AG08396 (cell line): Measurements from ENCODE around the gene LRP5.
A peak's percentile ranks its signal among the peaks of the same experiment; 100 is the strongest.

Experiments used
- DNase-seq: peaks from one replicate; pipeline ENCODE4 v3.0.0; 2012; ENCODE audit warnings: low spot score, mixed read lengths

Gene LRP5

DNA sequence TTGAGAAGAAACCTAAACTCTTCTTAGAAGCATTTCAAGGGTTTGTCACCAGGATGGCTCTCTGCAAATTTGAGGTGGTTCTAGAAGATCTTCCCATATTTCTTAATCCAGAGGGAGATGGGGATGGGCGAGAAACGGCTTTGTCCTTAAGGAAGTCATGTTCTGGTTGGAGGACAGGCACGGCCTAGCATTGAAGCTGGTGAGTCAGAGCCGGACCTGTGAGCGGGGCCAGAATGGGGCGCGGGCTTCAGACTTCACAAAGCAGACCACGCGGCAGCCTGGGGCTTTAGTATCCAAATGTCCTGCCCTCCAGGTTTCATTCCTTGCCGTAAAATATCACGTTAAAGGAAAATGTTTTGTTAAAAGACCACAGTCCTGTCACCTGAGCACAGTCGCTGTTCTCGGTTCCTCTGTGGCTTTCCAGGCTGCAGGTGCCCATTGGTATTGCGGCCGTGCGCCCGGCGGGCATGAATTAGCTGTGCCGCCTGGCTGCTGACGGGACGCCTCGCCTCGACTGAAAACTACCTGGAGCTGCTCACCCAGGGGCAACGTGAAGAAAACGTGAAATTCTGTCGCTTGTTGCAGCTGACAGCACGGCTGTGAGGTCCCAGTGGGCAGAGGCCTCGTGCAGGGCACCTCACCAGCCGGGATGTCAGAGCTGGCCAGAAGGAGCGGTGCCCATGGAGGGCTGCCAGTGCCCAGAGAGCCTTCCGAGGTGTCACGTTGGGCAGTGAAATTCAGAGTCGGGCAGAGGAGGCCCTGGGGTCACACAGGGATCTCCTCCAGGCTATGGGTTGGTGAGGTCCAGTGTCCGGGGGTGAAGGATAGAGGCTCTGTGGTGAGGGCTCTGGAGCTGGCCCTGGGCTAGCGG is 59.0 kb downstream of the LRP5 start:
- DNase-seq: no peak

DNA sequence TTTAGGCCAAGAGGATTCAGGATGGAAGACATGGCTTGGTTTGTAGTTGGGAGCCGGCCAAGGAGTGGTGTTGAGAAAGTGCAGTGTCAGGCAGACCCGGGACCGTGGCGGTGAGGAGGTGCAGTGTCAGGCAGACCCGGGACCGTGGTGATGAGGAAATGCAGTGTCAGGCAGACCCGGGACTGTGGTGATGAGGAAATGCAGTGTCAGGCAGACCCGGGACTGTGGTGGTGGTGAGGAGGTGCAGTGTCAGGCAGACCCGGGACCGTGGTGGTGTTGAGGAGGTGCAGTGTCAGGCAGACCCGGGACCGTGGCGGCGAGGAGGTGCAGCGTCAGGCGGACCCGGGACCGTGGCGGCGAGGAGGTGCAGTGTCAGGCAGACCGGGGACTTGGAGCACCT is 59.7 kb downstream of the LRP5 start:
- no peak for DNase-seq

DNA sequence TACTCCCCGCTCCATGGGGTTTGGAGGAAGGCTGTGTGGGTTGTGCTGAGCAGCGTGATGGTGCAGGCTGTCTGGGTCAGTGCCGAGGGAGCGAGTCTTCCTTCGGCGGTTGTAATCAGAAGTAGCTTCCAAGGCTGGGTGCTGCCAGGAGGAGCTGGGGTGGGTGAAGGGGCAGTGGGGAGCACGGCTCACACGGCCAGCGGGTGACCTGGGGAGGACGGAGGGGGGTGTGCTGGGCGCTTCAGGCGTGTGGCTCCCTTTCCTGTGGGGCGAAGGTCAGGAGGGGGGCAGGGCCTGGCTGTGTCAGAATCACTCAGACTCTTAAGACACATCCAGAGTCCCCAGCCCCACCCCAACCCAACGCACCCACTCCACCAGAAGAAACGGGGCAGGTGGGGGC is 60.2 kb downstream of the LRP5 start:
- DNase-seq: no peak

DNA sequence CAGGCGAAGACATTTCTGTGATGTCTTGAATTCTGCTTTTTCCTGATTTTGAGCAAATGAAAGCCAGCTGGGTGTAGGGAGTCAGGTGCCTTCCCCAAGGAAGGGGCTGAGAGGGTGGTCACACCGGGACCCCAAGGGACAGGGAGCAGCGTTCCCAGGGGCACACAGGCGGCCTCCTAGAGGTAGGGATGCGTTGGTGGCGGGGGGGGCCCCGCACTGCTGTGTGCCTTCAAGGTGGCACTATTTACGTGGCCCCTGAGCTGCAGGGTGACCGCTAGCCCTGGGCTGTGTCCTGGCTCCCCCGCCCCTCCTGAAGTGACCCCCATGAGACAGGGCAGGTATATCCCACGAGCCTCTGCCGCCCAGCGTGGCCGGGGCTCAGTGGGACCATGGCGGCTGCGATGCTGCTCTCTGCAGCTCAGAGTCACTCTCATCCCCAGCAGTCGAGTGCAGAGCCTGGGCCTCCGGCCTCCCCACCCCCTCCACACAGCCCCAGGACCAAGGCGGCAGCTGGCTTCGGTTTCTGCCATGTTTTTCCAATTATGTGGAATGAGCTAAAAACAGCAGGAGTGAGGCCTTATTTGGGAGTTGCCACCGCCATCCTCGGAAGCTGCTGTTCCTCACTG is 60.9 kb downstream of the LRP5 start:
- peak; percentile 81 for DNase-seq

DNA sequence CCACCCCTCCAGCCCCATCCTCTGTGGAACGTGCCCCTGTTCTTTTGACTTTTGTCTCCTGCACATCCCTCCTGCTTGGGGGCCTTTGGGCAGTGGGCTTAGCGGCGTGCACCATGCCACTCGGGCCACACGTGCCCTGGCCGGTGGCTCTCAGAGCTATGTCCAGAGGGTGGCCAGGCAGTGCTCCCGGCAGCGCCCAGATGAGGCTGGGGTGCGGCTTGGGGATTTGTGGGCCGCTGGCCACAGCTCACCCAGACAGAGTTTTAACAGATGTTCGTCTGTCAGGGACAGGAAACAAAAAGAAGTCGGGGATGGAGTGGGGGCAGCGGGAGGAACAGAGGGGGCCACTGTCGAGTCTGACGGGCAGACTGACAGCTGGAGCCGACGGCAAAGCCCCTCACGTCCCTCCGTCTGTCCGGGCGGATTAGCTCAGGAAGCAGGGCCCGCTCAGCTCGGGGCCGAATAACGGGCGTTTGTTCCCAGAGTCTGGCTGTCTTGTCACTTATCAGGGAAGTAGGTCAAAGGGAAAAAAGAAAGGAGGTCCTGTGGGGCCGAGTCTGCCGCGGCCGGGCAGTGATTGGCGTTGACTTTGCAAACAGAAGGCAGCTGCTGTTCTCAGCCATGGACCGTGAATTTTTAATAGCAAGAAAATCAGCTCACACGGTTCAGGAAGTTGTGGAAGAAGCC is 61.6 kb downstream of the LRP5 start:
- peak; percentile 67 for DNase-seq

DNA sequence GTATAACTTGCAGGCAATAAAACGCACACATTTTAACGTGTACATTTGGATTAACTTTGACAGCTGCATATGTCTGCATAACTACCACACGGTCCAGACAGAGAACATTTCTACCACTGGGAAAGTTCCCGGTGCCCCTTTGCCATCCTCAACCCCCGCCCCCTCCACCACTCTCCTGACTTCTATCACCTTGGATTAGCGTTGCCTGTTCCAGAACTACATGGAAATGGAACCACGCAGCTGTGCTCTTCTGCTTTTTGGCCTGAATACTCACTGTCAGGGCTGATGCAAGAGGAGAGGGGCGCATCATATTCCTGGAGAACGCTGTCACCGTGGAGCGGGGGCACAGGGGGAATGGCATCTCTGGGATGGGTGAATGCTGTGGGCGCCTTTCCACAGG is 62.1 kb downstream of the LRP5 start:
- DNase-seq: no peak

DNA sequence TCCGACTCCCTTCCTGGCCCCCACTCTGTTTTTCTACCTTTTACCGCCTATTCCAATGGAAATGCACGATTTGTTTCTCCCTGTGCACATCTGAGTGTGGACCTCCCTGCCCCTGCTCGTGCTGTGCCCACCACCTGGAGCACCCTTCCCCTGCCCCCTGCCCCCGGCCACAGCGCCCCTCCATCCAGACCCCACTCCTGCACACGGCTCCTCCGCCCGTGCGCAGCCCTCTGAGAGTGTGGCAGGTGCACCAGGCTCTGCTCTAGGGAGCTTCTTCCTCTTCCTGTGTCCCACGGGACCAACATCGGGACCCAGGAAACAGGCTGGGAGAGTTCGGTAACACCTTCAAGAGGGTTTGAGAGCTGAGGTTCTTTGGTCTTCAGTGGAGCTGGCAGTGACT is 62.9 kb downstream of the LRP5 start:
- DNase-seq: no peak

DNA sequence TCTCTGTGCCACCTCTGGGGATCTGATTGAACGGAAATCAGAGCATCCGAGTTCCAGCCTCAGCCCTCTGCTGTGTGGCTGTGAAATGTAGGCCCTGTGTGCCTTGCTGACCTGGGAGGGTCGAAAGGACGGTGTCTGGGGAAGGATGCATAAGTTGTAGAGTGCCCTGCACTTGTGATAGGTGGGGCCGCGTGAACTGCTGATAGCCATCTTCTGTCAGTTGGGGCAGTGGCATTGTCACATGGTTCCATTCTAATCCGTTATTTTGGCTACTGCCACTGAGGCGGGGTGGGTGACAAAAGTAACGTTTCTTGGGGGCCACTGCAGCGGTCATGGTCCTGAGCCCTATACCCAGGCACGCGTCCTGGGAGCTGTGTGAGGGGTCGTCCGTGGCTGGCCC is 63.4 kb downstream of the LRP5 start:
- DNase-seq: no peak

DNA sequence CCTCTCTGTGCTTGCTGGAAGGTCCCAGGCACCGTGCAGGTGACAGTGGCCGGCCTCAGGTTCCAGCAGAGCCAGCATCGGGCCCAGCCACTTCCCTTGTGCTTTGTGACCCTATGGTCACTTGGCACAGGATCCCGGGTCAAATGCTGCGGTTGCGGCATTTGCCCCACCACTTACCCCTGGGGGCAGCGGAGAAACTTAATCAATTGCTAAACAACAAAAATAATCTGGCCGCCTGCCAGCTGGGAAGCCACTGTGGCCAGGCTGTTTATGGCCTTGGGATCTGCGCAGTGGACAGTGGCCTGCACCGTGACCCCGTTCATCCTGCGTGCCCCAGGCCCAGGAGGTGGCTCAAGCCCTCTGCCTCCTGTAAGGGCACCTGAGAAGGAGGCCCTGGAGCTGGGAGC is 65.0 kb downstream of the LRP5 start:
- no peak for DNase-seq

DNA sequence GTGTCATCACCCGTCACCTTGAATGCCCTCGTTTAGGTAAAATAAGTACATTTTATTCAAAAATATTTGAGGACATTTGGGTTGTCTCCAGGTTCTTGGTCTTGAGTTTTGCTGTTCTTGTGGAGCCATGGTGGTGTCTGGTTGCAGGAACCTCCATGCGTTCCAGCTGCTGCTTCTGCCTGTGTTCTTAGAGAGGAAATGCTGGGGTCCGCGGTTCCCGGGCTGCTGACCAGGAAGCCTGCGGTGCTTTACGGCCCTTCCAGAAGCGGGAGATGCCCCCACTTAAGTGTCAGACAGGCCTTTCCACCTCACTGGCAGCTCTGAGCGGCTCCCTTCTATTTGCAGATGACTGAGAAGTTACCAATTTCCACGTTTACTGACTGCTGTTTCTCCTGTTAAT is 66.8 kb downstream of the LRP5 start:
- DNase-seq: no peak

DNA sequence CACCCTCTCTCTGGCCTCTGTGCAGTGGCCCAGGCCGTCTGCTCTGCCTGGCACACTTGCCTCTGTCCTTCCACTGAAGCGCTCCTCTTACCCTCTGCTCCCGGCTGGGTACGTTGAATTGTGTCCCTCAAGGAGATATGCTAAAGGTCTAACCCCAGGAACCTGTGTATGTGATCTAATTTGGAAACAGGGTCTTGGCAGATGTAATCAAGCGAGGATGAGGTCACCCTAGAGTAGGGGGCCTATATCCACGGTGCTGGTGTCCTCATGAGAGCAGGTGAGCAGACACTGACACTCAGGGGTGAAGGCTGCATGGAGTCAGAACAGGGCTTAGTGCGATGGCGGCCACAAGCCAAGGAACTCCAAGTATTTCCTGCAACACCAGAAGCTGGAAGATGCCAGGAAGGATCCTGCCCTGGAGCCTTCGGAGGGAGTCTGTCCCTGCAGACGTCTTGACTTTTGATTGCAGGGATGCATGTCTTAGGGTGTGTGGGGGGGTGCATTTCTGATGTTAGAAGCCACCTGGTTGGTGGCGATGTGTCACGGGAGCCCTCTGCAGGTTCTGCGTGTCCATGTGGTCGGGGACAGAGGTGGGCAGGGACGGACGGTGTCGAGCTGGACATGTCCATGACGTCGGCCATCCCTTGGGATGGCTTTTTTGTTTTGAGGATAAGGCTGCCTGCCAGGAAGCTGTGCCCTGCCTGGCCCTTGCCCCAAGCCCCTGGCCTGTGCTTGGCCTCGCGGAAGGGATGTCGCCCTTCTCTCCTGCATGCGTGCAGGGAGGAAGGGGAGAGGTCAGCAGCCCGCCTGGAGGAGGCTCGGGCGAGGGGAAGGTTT is 68.6 kb downstream of the LRP5 start:
- DNase-seq: no peak

DNA sequence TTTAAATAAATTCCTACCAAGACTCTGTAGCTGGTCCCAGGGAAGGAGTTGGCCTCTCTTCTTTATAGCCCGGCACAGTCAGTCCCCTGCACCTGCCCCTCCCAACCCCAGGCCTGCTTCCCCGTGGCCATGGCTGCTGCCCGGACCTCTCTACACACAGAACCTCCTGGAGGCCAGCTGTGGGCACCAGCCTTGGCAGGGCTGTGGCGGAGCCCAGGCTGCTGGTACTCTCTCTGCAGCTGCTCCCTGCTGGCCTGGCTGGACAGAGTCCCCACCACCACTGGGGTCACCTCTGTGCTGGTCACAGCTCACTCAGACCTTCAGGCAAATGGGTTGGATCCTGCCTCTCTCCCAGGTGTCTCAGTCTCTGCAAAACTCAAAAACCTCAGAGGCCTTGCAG is 69.3 kb downstream of the LRP5 start:
- no peak for DNase-seq

DNA sequence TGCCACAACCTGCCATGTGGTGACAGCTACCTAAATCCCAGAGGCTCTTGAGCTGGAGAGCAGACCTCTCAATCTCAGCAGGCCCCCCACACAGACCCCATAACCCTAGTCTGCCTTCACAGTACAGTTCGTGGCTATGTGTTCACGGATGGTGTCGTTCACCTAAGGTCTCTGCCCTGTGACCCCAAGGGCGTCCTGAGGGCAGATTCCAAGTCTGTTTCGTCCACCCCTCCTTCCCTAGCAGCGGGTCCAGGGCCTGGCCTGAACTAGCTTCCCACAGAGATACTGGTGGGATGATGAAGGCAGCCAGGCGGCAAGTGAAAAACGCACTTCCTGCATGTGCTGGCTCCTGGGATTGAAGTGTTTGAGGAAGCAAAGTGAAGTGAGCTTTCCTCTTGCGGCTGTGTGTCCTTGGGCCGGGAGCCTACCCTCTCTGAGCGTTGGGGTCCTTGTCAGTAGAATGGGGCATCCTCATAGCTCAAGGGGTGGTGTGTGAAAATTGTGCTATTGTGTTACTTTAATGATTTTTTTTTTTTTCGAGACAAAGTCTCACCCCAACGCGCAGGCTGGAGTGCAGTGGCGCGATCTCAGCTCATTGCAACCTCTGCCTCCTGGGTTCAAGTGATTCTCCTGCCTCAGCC is 70.1 kb downstream of the LRP5 start:
- no peak for DNase-seq

DNA sequence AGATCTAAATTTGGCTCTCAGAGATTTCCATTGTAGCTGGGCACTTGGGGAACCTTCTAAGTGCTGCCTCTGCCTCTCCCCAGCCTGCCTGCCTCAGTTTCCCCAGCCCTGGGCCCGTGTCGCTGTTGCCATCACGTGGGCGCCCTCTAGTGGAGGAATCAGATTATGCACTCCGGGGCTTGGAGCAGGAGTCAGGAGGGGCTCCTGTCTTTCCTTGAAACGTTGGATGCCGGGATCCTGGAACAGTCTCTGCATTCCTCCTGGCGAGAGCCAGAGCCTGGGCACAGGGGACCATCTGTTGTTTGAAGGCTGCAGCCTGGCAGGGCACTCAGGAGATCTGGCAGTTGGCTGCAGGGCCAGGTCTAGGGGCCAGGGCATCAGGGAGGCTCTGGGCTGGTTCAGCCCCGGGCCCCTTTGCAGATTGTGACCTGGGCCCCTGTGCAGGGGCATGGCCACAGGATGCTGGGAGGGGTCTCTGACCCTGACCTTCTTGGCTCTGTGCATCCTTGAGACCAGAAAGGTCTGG is 71.6 kb downstream of the LRP5 start:
- DNase-seq: peak; percentile 82

DNA sequence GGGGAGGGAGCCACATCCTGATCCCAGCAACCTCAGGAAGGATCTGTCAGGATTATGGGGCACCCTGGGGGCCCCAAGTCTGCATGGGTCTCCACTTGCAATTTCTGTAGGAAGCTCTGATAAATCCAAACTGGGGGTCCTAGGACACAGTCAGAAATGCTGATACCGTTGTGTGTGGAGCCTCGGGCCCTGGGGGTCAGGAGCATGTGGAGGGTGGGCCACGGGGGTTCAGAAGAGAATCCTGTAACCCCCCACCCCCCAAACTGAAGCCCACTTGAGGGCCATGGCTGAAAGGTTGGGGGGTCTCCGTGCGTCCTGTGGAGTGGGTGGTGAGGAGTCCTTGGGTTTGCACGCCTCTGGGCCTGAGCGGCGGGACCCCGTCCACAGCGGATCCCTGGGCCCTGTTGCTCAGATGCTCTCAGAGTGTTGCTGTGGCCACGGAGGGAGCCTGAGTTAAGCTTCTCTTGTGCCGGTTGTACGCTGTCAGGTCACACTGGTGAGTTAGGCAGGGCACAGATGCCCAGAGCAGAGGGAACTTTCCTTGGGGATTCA is 72.2 kb downstream of the LRP5 start:
- no peak for DNase-seq

DNA sequence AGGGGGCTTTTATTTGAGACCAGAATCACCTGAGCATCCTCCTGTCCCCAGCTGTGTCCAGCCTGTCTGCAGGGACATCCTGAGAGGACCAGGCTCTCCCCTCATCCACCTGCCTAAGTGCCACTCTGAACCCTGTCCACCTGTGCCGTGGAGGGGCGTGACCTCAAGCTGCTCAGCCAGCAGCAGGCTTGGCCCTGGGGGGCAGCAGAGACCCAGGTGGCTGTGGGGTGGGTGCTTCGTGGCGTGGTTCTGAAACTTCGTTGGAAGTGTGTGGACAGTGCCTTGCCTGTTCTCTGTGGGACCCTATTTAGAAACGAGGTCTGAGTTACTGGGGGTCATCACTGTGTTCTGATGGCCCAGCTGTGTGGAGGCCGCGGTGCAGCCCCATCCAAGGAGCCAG is 72.7 kb downstream of the LRP5 start:
- DNase-seq: no peak

DNA sequence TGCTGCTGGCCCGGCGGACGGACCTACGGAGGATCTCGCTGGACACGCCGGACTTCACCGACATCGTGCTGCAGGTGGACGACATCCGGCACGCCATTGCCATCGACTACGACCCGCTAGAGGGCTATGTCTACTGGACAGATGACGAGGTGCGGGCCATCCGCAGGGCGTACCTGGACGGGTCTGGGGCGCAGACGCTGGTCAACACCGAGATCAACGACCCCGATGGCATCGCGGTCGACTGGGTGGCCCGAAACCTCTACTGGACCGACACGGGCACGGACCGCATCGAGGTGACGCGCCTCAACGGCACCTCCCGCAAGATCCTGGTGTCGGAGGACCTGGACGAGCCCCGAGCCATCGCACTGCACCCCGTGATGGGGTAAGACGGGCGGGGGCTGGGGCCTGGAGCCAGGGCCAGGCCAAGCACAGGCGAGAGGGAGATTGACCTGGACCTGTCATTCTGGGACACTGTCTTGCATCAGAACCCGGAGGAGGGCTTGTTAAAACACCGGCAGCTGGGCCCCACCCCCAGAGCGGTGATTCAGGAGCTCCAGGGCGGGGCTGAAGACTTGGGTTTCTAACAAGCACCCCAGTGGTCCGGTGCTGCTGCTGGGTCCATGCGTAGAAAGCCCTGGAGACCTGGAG is 74.1 kb downstream of the LRP5 start:
- DNase-seq: no peak

DNA sequence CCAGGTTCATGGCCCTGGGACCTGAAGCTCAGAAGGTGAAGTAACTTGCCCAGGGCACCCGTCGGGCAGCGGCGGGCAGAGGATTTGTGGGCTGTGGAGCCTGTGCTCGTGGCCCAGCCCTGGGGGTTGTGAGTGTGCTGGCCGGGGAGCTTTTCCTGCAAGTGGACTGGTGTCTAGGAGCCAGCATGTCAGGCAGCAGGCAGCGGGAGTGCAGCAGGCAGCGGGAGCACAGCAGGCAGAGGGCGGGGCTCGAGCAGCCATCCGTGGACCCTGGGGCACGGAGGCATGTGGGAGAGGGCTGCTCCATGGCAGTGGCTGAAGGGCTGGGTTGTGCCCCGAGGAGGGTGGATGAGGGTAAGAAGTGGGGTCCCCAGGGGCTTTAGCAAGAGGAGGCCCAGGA is 75.4 kb downstream of the LRP5 start:
- DNase-seq: no peak

DNA sequence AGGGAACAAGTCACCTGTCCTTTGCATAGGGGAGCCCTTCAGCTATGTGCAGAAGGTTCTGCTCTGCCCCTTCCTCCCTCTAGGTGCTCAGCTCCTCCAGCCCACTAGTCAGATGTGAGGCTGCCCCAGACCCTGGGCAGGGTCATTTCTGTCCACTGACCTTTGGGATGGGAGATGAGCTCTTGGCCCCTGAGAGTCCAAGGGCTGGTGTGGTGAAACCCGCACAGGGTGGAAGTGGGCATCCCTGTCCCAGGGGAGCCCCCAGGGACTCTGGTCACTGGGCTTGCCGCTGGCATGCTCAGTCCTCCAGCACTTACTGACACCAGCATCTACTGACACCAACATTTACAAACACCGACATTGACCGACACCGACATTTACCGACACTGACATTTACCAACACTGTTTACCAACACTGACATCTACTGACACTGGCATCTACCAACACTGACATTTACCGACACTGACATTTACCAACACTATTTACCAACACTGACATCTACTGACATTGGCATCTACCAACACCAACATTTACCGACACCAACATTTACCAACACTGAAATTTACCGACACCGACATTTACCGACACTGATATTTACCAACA is 76.3 kb downstream of the LRP5 start:
- DNase-seq: no peak

DNA sequence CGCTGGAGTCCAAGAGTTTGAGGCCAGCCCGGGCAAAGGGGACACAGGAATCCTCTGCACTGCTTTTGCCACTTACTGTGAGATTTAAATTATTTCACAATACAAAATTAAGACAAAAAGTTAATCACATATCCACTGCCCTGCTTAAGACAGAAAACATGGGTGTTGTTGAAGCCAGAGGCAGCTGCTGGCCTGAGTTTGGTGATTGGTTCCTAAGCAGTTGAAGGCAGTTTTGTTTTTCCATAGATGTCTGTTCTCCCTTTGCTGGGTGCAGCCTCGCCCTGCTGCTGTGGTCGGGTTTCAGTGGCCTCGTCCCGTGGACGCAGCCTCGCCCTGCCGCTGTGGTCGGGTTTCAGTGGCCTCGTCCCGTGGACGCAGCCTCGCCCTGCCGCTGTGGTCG is 77.9 kb downstream of the LRP5 start:
- no peak for DNase-seq
